Right ventricle myocardium superior (tissue), 1 donor: ENCODE results near the gene PPP2R5C. TPM values are rescaled to one million over a fixed set of nuclear protein-coding genes. Genes with fewer than 3 reads are reported as not detected.

Source experiments
- ATAC-seq: fragments of 200-7000 bp; cut with Tn5 transposase; one replicate; pipeline ENCODE4 v1.9.1; 2020; ENCODE audit warnings: mild to moderate bottlenecking; ENCODE audit not compliant: poor library complexity
- DNase-seq: peaks from one replicate; pipeline ENCODE4 v3.0.0-alpha.2; 2020
- intact Hi-C: fragments of 100-400 bp; cut with DNase I; formaldehyde crosslinking; loops from one replicate; pipeline ENCODE4 v1.11.2; 2022
- total RNA-seq: library from RNA; stranded (reverse); fragmentation: NEBNext Ultra II Directional; extraction: Animal tissue kit (Norgen Biotek cat#: 25700); gene quantifications from one replicate; pipeline ENCODE4 v1.2.1, GENCODE V29; 2021
- donor health status: DM: no; HTN: yes; CAD: no; lungs with severe emphysema.

Gene PPP2R5C
- total RNA-seq, 1 donor from 2014 or later, result 169 TPM

- no peak for DNase-seq
- ATAC-seq, result no peak
- intact Hi-C loops, result no loop called here
Measured at GRCh38 chr14:101909371-101910096, 148.0 kb downstream of the PPP2R5C start.

GRCh38 chr14:101912841-101913240 lies 151.3 kb downstream of the PPP2R5C start:
- no peak for DNase-seq
- ATAC-seq, result no peak
- intact Hi-C loops, result no loop called here

- no peak for ATAC-seq
- intact Hi-C loops, result no loop called here
- DNase-seq, result no peak
Measured at GRCh38 chr14:101914083-101914482, 152.6 kb downstream of the PPP2R5C start.

- intact Hi-C loops, result no loop called here
- peak; percentile 70 for ATAC-seq
Measured at GRCh38 chr14:101915871-101916815, 154.6 kb downstream of the PPP2R5C start.

GRCh38 chr14:101916816-101917412 lies 155.4 kb downstream of the PPP2R5C start:
- ATAC-seq, result peak; percentile 42
- no peak for DNase-seq
- intact Hi-C loops, result no loop called here

More at GRCh38 chr14:101915871-101916815, 154.6 kb downstream of the PPP2R5C start:
- DNase-seq, result no peak

GRCh38 chr14:101917413-101918017 lies 156.0 kb downstream of the PPP2R5C start:
- intact Hi-C loops, result no loop called here
- ATAC-seq, result peak; percentile 26
- no peak for DNase-seq

- no peak for DNase-seq
- intact Hi-C loops, result no loop called here
- ATAC-seq, result no peak
Measured at GRCh38 chr14:101918065-101918989, 156.8 kb downstream of the PPP2R5C start.

GRCh38 chr14:101920271-101920670 lies 158.8 kb downstream of the PPP2R5C start:
- intact Hi-C loops, result no loop called here
- ATAC-seq (no peak), DNase-seq (no peak)

GRCh38 chr14:101922866-101923265 lies 161.4 kb downstream of the PPP2R5C start:
- intact Hi-C loops, result no loop called here
- ATAC-seq (no peak), DNase-seq (no peak)

GRCh38 chr14:101925152-101925551 lies 163.6 kb downstream of the PPP2R5C start:
- ATAC-seq (no peak), DNase-seq (peak; percentile 37)
- intact Hi-C loops, result no loop called here

- DNase-seq (peak; percentile 38), ATAC-seq (no peak)
- intact Hi-C loops, result no loop called here
Measured at GRCh38 chr14:101926085-101926484, 164.6 kb downstream of the PPP2R5C start.

GRCh38 chr14:101926620-101927019 lies 165.1 kb downstream of the PPP2R5C start:
- no peak for ATAC-seq
- no peak for DNase-seq

DNA sequence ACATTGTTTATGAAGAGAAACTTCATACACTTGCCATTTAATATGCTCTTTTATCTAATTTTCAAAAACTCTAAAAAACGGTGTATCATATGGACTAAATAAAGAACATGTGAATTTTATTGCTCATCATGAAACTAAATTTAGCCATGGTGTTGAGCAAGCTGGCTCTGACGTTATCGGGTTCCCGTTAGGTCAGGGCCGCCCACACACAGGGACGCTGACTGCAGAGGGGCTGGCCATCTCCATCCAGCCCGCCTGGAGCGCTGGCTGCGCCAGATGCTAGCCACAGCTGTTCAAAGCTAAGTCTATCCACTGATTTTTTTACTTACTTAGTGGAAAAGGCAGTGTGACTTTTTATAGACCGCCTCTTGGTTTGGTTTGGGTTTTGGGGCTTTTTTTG lies 166.3 kb downstream of the PPP2R5C start:
- intact Hi-C loops, result no loop called here
- DNase-seq, result peak; percentile 93
- peak; percentile 96 for ATAC-seq

More at GRCh38 chr14:101926620-101927019, 165.1 kb downstream of the PPP2R5C start:
- intact Hi-C loops, result no loop called here

DNA sequence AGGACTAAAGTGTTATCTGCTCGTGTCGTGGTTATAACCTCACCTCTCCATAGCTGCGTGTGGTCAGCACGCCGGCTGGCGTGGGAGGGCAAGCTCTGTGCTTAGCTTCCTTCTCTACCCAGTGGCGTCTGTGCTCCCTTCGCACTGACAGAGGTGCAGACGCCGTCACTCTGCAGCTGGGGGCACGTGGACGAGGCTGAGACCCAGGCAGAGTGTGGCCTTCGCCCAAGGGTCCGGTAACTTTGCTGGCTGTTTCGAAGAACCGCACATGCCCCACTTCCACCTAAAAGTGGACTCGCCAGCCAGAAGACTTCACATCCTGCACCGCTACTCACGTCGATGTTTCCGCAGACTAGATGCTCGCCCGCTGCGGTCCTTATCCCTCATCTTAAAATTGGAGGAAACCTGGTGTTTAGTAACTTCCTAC lies 166.9 kb downstream of the PPP2R5C start:
- ATAC-seq (peak; percentile 20), DNase-seq (peak; percentile 21)
- intact Hi-C loops, result no loop called here

DNA sequence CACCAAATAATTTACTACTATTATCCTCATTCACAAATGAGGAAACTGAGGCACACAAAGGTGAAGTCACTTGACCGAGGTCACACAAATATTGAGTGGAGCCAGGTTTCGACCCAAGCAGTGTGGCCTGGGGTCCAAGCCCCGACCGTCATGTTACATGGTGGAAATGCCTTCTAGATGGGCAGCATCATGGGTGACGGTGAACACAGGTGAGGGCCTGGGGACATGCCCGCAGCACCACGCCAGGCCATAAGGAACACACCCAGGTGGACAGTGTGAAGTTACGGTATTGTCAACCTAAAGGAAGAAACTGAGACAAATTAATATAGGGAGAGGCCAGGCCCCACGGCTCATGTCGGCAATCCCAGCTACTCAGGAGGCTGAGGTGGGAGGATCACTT lies 167.6 kb downstream of the PPP2R5C start:
- intact Hi-C loops, result no loop called here
- no peak for ATAC-seq

GRCh38 chr14:101929946-101930345 lies 168.4 kb downstream of the PPP2R5C start:
- intact Hi-C loops, result no loop called here
- no peak for ATAC-seq
- peak; percentile 28 for DNase-seq

More for the DNA sequence above, 167.6 kb downstream of the PPP2R5C start:
- DNase-seq, result peak; percentile 27

GRCh38 chr14:101932673-101933072 lies 171.2 kb downstream of the PPP2R5C start:
- DNase-seq, result peak; percentile 9
- ATAC-seq, result no peak
- intact Hi-C loops, result no loop called here

GRCh38 chr14:101933209-101933608 lies 171.7 kb downstream of the PPP2R5C start:
- peak; percentile 41 for DNase-seq
- no peak for ATAC-seq

More at GRCh38 chr14:101933209-101933608, 171.7 kb downstream of the PPP2R5C start:
- intact Hi-C loops, result no loop called here
